PC-9 (cell line): Measurements from ENCODE around the gene PRKG1.

Experiments used
- EZH2 ChIP-seq: fragments of 200-600 bp; sonication (generic); IDR thresholded peaks from 2 replicates; pipeline ENCODE4 v1.8.0; 2017; ENCODE audit warnings: antibody characterized with exemption, low read depth
- TF ChIP-seq, protein P1 (sequence below): fragments of 200-600 bp; sonication (generic); conservative IDR thresholded peaks from 2 replicates; pipeline ENCODE4 v1.6.1; 2017; ENCODE audit warnings: mixed run types, antibody characterized with exemption, mild to moderate bottlenecking, moderate library complexity

GRCh38 chr10:52346394-52347326 is 1272.4 kb downstream of the PRKG1 start:
- no peak for TF ChIP-seq EZH2
- TF ChIP-seq, protein P1, sequence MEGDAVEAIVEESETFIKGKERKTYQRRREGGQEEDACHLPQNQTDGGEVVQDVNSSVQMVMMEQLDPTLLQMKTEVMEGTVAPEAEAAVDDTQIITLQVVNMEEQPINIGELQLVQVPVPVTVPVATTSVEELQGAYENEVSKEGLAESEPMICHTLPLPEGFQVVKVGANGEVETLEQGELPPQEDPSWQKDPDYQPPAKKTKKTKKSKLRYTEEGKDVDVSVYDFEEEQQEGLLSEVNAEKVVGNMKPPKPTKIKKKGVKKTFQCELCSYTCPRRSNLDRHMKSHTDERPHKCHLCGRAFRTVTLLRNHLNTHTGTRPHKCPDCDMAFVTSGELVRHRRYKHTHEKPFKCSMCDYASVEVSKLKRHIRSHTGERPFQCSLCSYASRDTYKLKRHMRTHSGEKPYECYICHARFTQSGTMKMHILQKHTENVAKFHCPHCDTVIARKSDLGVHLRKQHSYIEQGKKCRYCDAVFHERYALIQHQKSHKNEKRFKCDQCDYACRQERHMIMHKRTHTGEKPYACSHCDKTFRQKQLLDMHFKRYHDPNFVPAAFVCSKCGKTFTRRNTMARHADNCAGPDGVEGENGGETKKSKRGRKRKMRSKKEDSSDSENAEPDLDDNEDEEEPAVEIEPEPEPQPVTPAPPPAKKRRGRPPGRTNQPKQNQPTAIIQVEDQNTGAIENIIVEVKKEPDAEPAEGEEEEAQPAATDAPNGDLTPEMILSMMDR: no peak
